GM19455 (cell line): ENCODE data around the gene ACTN4.
A peak's percentile ranks its signal among the peaks of the same experiment; 100 is the strongest.
"Not testable (repeated sequence)": the region's sequence is repeated elsewhere in the genome, so short reads cannot be mapped to it uniquely, and the experiment has no call there.

Experiments used
- ATAC-seq: cut with Tn5 transposase; IDR thresholded peaks from one replicate; pipeline ENCODE4 v1.9.1; 2021; ENCODE audit not compliant: unreplicated experiment

The ACTN4 gene

GRCh38 chr19:38647368-38647965, at the start of gene ACTN4:
TSS of gene ACTN4 (plus strand) at chr19:38647649. CDS start at chr19:38647746, 97 bp downstream.
- ATAC-seq: peak; percentile 88

DNA sequence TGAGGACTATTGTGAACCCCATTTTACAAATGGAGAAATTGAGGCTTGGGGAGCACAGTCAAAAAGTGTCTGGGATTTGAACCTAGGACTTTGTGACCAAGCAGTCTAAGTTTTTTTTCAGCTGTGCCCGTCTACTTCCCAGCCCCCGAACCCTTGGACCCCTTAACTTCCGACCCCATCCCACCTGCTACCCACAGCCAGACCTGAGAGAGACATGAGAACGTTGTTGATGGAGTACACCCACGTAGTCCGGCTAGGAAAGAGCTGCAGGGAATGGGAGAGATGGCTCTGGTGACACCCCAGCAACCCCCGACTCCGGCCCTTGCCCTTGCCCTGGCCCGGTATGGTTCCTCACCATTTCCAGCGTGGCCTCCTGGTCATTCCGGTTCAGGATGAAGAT, 47.7 kb upstream of the ACTN4 start:
- no peak for ATAC-seq

DNA sequence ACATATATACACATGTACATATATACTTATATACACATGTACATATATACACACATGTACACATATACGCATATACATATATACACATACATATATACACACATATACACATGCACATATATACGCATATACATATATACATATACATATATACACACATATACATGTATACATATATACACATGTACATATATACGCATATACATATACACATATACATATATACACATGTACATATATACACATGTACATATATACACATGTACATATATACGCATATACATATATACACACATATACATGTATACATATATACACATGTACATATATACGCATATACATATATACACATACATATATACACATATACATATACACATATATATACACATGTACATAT, 44.6 kb upstream of the ACTN4 start:
- not testable (repeated sequence) for ATAC-seq

DNA sequence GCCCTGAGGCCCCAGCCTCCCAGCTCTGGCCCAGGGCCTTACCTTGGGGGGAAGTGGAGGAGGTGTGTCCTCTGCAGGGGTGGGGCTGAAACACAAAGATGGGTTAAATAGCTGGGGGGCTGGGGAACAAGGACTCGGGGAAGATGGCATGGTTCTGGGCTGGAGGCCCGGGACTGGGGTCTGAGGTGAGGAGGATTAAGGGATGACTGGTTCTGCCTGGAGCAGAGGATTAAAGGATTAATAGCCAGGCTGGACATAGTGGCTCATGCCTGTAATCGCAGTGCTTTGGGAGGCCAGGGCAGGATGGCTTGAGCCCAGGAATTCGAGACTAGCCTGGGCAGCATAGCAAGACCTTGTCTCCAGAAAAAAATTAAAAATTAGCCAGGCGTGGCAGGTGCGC, 41.3 kb upstream of the ACTN4 start:
- ATAC-seq: no peak

- ATAC-seq: no peak
Observed at GRCh38 chr19:38614289-38614688, 33.2 kb upstream of the ACTN4 start.

GRCh38 chr19:38615007-38615581, 32.4 kb upstream of the ACTN4 start:
- ATAC-seq: no peak

DNA sequence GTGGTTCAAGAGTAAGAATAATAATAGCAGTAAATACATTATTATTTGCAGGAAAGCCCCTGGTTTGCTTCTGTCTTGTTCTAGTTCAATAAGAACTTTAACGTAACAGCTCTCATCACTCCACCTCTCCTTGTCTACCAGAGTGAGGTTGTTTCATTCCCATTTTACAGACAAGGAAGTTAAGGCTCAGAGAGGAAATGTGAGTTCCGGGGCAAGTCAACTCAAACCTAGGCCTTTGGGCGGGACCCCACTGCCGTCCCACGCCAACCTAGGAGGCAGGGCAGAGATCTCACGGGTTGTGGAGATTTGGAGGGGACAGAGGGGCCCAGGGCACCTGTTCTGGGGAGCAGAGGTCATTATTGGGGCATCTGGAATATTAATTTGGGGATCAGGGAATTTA, 31.2 kb upstream of the ACTN4 start:
- no peak for ATAC-seq

DNA sequence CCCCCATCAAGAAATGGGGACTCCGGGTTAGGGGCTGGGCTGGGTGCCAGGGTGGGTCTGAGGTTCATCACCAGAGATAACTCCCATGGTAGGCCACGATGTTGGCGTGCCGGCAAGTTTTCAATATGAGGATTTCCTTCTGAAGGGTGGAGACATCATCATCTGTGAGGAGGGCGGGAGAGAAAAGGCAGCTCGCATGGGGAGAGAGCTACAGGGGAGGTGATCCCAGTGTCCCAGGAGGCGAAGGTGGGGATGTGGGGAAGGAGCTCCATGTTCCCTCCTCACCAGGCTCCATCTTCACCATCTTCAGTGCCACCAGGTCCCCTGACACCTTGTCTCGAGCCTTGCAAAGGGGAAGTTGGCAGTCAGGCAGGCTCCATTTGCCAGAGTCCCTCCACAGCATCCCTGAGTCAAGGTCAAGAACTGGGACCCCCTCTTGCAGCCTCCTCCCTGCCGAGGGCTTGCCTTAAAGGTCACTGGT, 30.1 kb upstream of the ACTN4 start:
- ATAC-seq: no peak

GRCh38 chr19:38617764-38618589, 29.5 kb upstream of the ACTN4 start, which contains the start of gene MAP4K1:
TSS of gene MAP4K1 (minus strand) at chr19:38617953. CDS start at chr19:38617895, 58 bp downstream.
- ATAC-seq: peak; percentile 56

DNA sequence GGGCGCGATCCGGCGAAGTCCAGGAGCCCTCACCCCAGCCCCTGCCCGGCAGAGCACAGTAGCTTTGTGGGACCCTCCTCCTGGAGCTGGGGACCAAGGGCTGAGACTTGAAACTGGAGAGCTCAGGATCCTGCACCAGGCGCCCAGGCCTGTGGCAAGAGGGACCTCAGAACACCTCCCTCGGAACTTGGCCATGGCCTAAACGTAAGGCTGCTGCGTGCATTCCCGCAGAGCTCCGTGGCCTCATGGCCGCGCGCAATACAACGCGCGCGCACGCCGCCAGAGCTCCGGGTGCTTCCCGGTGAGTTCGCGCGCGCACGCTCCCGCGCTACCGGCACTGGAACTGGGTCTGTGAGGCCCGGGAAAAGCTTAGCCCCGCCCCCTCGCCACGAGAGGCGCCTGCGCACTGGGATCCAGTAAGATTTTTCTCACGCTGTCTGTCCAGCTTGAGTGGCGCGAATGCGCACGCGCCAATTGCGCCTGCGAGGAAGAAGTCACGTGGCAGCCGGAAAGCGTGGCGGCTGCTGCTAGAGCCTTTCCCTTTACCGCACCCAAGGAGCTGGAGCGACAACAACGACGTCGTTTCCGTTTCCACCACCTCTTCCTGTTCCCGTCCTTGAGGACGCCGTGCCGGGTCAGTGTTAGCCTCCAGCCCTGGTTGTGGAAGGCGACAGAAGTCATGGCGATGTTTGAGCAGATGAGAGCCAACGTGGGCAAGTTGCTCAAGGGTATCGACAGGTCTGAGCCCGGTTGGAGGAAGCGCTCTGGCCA, 28.7 kb upstream of the ACTN4 start, which contains the start of gene EIF3K:
Gene EIF3K, plus strand, starts transcription at position 599 of the 771 bp plus-strand sequence. Its CDS starts 81 bp downstream, at position 680.
- ATAC-seq: peak; percentile 46

DNA sequence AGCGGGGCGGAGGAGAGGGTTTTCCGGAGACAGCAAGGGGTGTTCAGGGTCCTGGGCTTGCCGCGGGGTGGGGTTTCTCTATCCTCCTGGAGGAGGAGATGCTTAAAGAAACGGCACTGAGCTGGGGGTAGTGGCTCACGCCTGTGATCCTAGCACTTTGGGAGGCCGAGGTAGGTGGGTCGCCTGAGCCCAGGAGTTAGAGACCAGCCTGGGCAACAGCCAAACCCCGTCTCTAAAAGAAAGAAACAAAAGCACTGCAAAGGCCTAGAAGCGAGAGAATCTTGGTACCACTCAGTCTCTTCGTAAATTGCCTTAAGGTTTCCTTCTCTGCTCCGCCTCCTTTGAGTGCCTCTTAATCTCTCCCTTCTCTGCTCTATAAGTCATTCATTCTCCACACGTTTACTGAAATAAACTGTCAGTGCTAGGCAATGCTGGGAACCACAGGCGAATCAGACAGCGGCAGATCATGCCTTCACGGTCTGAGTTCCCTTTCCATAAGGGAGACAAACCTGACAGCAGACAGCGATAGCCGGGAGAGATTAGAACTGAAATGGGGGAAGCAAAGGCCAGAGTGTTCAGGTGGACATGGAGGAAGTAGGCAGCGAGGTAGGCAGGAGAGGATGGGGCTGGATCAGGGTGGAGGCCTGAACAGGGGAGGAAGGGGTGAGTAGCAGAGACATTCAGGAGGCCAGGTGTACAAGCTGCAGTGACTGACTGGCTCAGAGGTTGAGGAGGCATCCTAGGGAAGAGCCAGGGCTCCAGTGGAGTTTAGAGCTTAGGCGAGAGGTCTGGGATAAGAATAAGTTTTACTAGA, 27.9 kb upstream of the ACTN4 start:
- peak; percentile 11 for ATAC-seq

DNA sequence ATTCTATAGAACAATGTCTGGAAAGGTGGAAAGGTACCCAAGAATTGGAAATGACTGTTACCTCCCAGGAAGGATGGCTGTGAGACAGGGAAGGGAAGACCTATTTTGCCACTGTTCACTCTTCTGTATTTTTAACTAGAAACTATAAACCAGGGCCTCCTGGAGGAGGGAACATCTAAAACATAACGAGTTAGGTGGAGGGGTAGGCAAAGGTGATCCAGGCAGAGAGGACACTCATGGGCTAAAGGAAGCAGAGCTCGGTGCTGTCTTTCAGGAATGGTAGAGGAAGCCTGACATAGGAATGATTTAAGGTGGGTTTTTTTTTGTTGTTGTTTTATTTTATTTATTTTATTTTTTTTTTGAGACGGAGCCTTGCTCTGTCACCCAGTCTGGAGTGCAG, 22.6 kb upstream of the ACTN4 start:
- no peak for ATAC-seq

DNA sequence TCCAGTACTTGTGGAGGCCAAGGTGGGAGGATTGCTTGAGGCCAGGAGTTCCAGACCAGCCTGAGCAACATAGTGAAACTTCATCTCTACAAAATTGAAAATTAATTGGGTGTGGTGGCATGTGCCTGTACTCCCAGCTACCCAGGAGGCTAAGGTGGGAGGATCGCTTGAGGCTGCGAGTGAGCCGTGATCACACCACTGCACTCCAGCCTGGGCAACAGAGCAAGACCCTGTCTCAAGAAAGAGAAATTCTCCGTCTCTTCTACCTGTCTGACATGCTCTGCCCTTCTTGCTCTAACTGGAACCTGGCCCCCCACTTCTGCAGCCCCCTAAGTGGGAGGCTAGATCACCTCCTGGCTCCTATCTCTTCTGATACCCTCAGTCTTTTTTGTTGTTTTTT, 21.0 kb upstream of the ACTN4 start:
- no peak for ATAC-seq

- no peak for ATAC-seq
Observed at GRCh38 chr19:38629568-38629967, 17.9 kb upstream of the ACTN4 start.

GRCh38 chr19:38631301-38631700, 16.1 kb upstream of the ACTN4 start:
- not testable (repeated sequence) for ATAC-seq

DNA sequence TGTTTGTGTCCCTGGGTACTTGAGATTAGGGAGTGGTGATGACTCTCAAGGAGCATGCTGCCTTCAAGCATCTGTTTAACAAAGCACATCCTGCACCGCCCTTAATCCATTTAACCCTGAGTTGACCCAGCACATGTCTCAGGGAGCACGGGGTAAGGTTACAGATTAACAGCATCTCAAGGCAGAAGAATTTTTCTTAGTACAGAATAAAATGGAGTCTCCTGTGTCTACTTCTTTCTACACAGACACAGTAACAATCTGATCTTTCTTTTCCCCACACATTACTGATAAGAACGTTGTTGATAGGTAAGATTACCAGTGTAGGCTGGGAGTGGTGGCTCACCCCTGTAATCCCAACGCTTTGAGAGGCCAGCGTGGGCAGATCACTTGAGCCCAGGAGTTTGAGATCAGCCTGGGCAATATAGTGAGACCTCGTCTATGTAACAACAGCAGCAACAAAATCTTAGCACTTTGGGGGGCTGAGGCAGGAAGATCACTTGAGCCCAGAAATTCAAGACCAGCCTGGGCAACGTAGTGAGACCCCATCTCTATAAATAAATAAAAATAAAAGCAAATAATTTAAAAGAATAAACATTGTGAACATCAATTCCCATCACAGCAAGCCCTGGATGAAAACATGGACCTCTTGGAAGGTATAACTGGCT, 15.5 kb upstream of the ACTN4 start:
- not testable (repeated sequence) for ATAC-seq

DNA sequence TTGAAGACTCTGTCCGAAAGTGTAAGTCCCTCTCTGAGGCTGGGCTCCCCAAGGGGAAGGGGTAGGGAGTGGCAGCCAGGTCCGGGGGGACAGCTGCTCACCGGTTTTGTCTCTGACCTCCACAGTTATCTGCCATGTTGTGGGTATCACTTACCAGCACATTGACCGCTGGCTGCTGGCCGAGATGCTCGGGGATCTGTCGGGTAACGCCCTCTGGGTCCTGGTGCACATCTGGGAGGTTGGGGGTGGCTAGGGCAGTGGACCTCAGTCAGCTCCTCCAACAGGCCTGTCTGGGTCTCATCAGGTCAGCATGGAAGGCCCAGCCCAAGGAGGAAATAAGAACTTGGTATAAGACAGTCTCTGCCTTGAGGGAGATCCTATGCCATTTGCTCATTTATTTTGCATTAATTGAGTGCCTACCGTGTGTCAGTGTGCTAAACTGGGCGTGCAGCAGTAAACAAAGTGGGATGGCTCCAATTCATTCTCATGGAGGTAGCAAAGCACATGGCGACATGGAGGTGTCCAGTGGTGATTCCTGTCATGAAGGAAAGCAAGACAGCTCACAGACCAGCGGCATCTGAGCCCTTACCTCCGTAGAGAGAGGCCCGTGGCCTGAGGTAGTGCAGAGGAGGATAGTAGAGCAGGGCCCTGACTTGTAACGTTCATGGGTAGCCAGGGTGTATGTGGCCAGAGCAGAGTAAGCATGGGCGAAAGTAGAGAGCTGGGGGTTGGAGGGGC, 14.8 kb upstream of the ACTN4 start:
- no peak for ATAC-seq

GRCh38 chr19:38634757-38635482, 12.5 kb upstream of the ACTN4 start:
- no peak for ATAC-seq
